K562 (cell line): ENCODE data around the gene CORO6. TPM values are rescaled to one million over a fixed set of nuclear protein-coding genes. Genes with fewer than 3 reads are reported as not detected.

Source experiments
- NR2C1 ChIP-seq, 2 experiments: fragments of 450-650 bp; IDR thresholded peaks; 2 replicates each; pipeline ENCODE4 v1.6.1; 2017; ENCODE audit warnings: mild to moderate bottlenecking in 2 of 2, antibody characterized with exemption in 1 of 2, inconsistent platforms in 1 of 2, missing compliant biosample characterization in 1 of 2, missing genetic modification characterization in 1 of 2
- RAD21 ChIP-seq, 2 experiments: fragments of 250-450 bp in 1 of 2; fragments of 450-650 bp in 1 of 2; sonication (Bioruptor Pico) in 1 of 2; formaldehyde crosslinking in 1 of 2; IDR thresholded peaks in 1 of 2; conservative IDR thresholded peaks in 1 of 2; 2 replicates each; pipeline versions ENCODE4 v1.4.0 to v1.8.0; 2020 to 2022; ENCODE audit warnings: mild to moderate bottlenecking in 2 of 2, moderate library complexity in 1 of 2
- SAP30 ChIP-seq: fragments of 200-600 bp; sonication (generic); IDR thresholded peaks from 2 replicates; pipeline ENCODE4 v1.6.1; 2012; ENCODE audit warnings: borderline replicate concordance, low read depth, mild to moderate bottlenecking, moderate library complexity, low read length, control low read depth, inconsistent platforms; ENCODE audit not compliant: insufficient read depth, poor library complexity, severe bottlenecking
- SMARCA4 ChIP-seq: fragments of 450-650 bp; IDR thresholded peaks from 2 replicates; pipeline ENCODE4 v1.6.1; 2016
- STAT5A ChIP-seq: IDR thresholded peaks from 2 replicates; pipeline ENCODE4 v1.6.1; 2012; ENCODE audit warnings: low read length, inconsistent platforms, borderline replicate concordance
- TCF3 ChIP-seq: sonication (generic); formaldehyde crosslinking; IDR thresholded peaks from 2 replicates; pipeline ENCODE4 v1.4.0; 2020; ENCODE audit warnings: mild to moderate bottlenecking, missing genetic modification reagents
- ZFPM2 ChIP-seq: fragments of 250-450 bp; sonication (Bioruptor Pico); IDR thresholded peaks from 2 replicates; pipeline ENCODE4 v1.5.1; 2022; ENCODE audit warnings: mild to moderate bottlenecking
- ZNF57 ChIP-seq: fragments of 450-650 bp; formaldehyde crosslinking; IDR thresholded peaks from 2 replicates; pipeline ENCODE4 v1.4.0; 2020; ENCODE audit warnings: mild to moderate bottlenecking, moderate library complexity
- polyA plus RNA-seq, 8 experiments: library from polyadenylated mRNA; depleted of rRNA in 4 of 8; stranded (reverse) in 5 of 8; unstranded in 3 of 8; fragments of >200 nt; fragmentation: Nextera tagmentation in 2 of 8; fragmentation: Illumina TruSeq in 1 of 8; extraction: Ambion mirVana in 2 of 8; extraction: Trizol in 1 of 8; gene quantifications; 2 replicates each; pipeline versions ENCODE4 v1.2.1 to v1.2.3, GENCODE V29; 2011 to 2014; ENCODE audit warnings: inconsistent platforms in 1 of 8, missing spikeins in 1 of 8
- total RNA-seq, 7 experiments: library from RNA; depleted of rRNA in 6 of 7; stranded (reverse); fragments of >200 nt in 6 of 7; fragmentation: Illumina TruSeq in 2 of 7; extraction: Trizol in 2 of 7; gene quantifications; 2 replicates each; pipeline versions ENCODE4 v1.2.1 to v1.2.3, GENCODE V29; 2011 to 2021; ENCODE audit warnings: low replicate concordance in 1 of 7
- TF ChIP-seq, protein P1 (sequence below): sonication (generic); formaldehyde crosslinking; IDR thresholded peaks from 2 replicates; pipeline ENCODE4 v1.8.0; 2022; ENCODE audit warnings: mild to moderate bottlenecking, low read depth, missing genetic modification reagents

The CORO6 gene
- total and polyA plus RNA-seq, 9 of the 15 experiments (the other 6 are each of a cell fraction or from before 2014, with no cell fraction given): 0.04 to 11.9 (median 2.4) TPM

DNA sequence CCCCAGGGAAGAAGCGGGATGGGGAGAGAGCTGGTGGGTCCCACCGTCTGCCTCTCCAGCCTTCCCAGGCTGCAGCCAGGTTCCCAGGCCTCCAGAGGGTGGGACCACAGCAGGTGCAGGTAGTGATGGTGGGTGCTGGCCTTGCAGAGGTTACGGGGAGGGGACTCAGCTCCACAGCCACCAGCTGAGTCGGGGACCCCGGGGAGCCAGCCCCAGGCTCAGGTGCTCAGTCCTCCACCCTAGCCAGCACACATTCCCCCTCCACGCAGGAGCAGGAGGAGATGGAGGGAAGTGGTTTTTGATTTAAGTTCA lies 49.2 kb downstream of the CORO6 start (continued):
- TF ChIP-seq, protein P1, sequence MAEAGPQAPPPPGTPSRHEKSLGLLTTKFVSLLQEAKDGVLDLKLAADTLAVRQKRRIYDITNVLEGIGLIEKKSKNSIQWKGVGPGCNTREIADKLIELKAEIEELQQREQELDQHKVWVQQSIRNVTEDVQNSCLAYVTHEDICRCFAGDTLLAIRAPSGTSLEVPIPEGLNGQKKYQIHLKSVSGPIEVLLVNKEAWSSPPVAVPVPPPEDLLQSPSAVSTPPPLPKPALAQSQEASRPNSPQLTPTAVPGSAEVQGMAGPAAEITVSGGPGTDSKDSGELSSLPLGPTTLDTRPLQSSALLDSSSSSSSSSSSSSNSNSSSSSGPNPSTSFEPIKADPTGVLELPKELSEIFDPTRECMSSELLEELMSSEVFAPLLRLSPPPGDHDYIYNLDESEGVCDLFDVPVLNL (CRISPR knock-in tag): no peak
- no peak for TF ChIP-seq ZNF57 (CRISPR knock-in tag)
- TF ChIP-seq SAP30: no peak
- no peak for TF ChIP-seq NR2C1 (IDR thresholded peaks at IDR 0.05)
- TF ChIP-seq NR2C1 (tag; IDR thresholded peaks at IDR 0.05): no peak
- TF ChIP-seq RAD21 (CRISPR knock-in tag; conservative IDR thresholded peaks at IDR 0.05 in 1 of 2, IDR thresholded peaks at IDR 0.05 in 1 of 2): no peak
- TF ChIP-seq STAT5A: no peak
- no peak for TF ChIP-seq SMARCA4
- no peak for TF ChIP-seq TCF3 (CRISPR knock-in tag)
- no peak for TF ChIP-seq ZFPM2 (CRISPR knock-in tag)
